Measurements from ENCODE around the gene SPTBN1. TPM values are rescaled to one million over a fixed set of nuclear protein-coding genes. Genes with fewer than 3 reads are reported as not detected.
"Not testable (repeated sequence)": the region's sequence is repeated elsewhere in the genome, so short reads cannot be mapped to it uniquely, and the experiment has no call there.

The SPTBN1 gene
- total RNA-seq, 4 donors from 2014 or later, result 132 to 239 (median 195) TPM

DNA sequence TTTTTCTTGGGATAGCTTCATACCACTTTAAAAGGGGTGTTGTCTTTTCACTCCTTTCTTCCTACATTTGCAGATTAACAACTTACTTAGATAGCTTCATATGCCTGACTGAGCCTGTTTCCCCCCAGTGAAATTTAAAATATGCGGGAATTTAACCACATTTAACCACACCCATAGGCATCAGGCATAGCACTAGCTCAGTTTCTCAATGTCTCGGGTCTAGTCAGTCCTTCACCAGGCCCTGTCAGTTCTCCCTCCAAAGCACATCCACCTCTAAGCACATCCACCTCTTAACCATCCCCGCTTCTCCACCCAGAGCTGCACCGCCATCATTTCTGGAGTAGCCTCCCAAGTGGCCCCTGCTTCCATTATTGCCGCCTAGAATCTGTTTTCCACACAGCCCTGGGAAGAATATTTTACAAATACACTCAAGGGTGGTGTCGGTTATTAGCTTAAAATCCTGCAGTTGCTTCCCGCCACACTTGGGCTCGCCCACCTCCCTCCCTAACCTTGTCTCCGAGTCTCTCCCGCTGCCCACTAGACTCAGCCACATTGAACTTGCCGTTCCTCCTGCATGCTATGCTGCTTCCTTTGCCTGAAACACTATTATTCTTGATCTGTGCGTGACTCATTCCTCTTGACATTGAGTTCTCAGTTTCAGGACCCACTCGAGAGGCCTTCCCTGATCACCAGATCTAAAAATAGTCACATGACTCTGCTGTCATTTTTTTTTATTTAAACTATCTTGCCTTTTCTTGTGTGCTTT lies 68.3 kb downstream of the SPTBN1 start:
- intact Hi-C loops (cut with DNase I; ENCODE audit: low total_unique reads), result loop anchor here (10.0 kb wide), 1 partner anchor 180 kb away; no protein-coding TSS in a partner anchor
- 66 to 70% methylated on average over 13 of the region's 13 CpGs for WGBS, 2 donors
- TF ChIP-seq POLR2A (IDR thresholded peaks at IDR 0.05), result no peak
- TF ChIP-seq, protein P1, sequence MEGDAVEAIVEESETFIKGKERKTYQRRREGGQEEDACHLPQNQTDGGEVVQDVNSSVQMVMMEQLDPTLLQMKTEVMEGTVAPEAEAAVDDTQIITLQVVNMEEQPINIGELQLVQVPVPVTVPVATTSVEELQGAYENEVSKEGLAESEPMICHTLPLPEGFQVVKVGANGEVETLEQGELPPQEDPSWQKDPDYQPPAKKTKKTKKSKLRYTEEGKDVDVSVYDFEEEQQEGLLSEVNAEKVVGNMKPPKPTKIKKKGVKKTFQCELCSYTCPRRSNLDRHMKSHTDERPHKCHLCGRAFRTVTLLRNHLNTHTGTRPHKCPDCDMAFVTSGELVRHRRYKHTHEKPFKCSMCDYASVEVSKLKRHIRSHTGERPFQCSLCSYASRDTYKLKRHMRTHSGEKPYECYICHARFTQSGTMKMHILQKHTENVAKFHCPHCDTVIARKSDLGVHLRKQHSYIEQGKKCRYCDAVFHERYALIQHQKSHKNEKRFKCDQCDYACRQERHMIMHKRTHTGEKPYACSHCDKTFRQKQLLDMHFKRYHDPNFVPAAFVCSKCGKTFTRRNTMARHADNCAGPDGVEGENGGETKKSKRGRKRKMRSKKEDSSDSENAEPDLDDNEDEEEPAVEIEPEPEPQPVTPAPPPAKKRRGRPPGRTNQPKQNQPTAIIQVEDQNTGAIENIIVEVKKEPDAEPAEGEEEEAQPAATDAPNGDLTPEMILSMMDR (IDR thresholded peaks at IDR 0.05), result no peak
- DNase-seq (ENCODE audit: low spot score in 2 of 2), result no peak
- H3K4me3 ChIP-seq (ENCODE audit: low read depth, poor library complexity, severe bottlenecking), result no peak overlapping the region

DNA sequence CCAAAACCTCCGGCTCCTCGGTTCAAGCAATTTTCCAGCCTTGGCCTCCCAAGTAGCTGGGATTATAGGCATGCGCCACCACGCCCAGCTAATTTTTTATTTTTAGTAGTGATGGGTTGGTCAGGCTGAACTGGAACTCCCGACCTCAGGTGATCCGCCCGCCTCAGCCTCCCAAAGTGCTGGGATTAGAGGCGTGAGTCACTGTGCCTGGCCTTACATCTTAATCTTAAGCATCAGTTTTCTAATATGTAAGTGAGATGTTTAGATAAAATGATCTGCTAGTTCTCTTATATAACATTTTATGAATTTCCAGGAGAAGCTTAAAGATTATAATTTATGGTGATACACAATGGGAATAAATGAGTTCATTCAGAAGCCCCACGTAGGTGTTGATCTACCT lies 69.2 kb downstream of the SPTBN1 start:
- TF ChIP-seq, protein P1 (IDR thresholded peaks at IDR 0.05), result no peak
- no peak for TF ChIP-seq POLR2A (IDR thresholded peaks at IDR 0.05)
- no peak overlapping the region for H3K4me3 ChIP-seq (ENCODE audit: low read depth, poor library complexity, severe bottlenecking)
- WGBS, 2 donors, result 79 to 86% methylated on average over 9 of the region's 9 CpGs
- intact Hi-C loops (cut with DNase I; ENCODE audit: low total_unique reads), result loop anchor here (10.0 kb wide), 1 partner anchor 179 kb away; no protein-coding TSS in a partner anchor
- DNase-seq (ENCODE audit: low spot score in 2 of 2), result no peak

DNA sequence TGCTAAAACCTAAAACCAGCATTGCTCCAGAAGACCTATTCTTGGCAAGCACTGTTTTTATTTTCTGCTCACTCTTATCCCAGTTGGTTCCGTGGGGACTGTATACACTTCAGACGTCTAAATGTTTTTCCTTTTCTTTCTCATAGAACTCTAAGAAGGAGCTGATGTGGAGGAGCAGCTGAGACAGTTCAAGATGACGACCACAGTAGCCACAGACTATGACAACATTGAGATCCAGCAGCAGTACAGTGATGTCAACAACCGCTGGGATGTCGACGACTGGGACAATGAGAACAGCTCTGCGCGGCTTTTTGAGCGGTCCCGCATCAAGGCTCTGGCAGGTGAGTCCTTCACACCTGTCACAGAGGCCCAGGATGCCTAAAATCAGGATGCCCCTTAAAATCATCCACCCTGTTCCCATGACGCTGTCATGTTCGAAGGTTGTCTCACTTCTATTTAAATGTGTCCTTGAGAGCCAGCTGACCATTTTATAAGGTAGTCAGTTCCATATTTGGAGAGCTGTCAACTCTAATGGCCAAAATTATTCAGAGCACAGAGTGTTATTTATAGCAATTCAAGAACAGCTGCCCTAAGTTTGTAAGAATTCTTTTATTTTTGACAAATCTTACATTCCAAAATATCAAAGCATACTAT lies 70.2 kb downstream of the SPTBN1 start:
- H3K4me3 ChIP-seq (ENCODE audit: low read depth, poor library complexity, severe bottlenecking), result no peak overlapping the region
- intact Hi-C loops (cut with DNase I; ENCODE audit: low total_unique reads), result loop anchor here (10.0 kb wide), 1 partner anchor 178 kb away; no protein-coding TSS in a partner anchor
- DNase-seq (ENCODE audit: low spot score in 2 of 2), result no peak
- TF ChIP-seq, protein P1 (IDR thresholded peaks at IDR 0.05), result no peak
- TF ChIP-seq POLR2A (IDR thresholded peaks at IDR 0.05), result no peak
- WGBS, 2 donors, result 91 to 94% methylated on average over 12 of the region's 12 CpGs

DNA sequence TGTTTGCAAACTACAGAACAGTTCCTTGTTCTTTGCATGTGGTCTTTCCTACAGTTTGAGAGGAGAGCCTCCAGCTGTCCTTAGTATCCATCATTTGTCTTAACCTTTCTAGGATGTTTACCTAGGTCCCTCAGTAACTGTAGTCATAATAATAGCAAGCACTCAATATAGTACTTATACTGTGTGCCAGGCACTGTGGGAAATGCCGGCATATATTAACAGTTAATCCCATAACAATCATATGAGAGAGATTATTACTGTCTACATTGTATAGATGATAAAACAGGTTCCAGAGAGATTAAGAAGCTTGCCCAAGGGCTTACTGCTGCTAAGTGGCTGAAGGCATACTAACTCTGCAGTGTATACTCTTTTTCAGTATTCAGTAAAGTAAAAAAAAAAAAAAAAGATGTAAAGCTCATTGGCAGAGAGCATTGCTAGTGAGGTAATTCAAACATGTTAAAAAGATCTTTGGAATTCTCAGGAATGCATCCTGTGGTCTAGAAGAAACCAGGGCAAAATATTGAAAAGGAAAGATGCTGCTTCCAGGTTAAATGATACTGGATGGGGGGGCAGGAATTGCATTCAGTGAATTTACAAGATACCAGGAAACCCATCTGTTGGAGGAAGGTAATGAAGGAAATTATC lies 72.3 kb downstream of the SPTBN1 start:
- no peak overlapping the region for H3K4me3 ChIP-seq (ENCODE audit: low read depth, poor library complexity, severe bottlenecking)
- no peak for TF ChIP-seq POLR2A (IDR thresholded peaks at IDR 0.05)
- TF ChIP-seq, protein P1 (IDR thresholded peaks at IDR 0.05), result no peak
- no peak for DNase-seq (ENCODE audit: low spot score in 2 of 2)
- intact Hi-C loops (cut with DNase I; ENCODE audit: low total_unique reads), result loop anchor here (10.0 kb wide), 1 partner anchor 176 kb away; no protein-coding TSS in a partner anchor
- WGBS, 2 donors, result 44 to 57% methylated on average over 1 of the region's 1 CpG

DNA sequence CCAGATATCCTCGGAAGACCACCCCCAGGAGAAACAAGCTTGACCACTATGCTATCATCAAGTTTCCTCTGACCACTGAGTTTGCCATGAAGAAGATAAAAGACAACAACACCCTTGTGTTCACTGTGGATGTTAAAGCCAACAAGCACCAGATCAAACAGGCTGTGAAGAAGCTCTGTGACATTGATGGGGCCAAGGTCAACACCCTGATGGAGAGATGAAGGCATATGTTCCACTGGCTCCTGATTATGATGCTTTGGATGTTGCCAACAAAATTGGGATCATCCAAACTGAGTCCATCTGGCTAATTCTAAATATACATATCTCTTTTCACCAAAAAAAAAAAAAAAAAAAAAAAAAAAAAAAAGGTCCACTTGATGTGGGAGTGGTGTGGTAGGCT lies 73.4 kb downstream of the SPTBN1 start:
- WGBS, 2 donors, result 100% methylated on average over 1 of the region's 1 CpG
- intact Hi-C loops (cut with DNase I; ENCODE audit: low total_unique reads), result loop anchor here (10.0 kb wide), 1 partner anchor 175 kb away; no protein-coding TSS in a partner anchor
- DNase-seq (ENCODE audit: low spot score in 2 of 2); H3K4me3 ChIP-seq (ENCODE audit: low read depth, poor library complexity, severe bottlenecking): not testable (repeated sequence)

DNA sequence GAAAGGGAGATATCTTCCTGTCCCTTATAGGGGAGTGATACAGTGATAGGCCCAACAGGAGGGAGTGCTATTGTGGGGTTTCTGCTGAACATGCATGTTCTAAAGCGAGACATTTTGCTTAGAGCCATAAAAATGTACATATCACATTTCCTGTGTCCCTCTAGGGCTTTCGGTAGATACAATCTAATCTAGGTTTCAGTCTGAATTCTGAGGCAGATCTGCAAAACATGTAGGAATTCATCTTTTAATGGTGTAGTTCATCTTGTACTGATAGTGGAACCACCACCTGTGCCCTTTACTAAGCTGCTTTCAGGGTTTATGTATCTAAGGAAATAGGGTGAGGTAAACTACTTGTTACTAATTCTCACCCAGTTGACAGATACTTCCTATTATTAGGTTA lies 73.8 kb downstream of the SPTBN1 start:
- no peak for TF ChIP-seq POLR2A (IDR thresholded peaks at IDR 0.05)
- TF ChIP-seq, protein P1 (IDR thresholded peaks at IDR 0.05), result no peak
- intact Hi-C loops (cut with DNase I; ENCODE audit: low total_unique reads), result loop anchor here (10.0 kb wide), 1 partner anchor 175 kb away; no protein-coding TSS in a partner anchor
- WGBS, 2 donors, result 76% methylated on average over 2 of the region's 2 CpGs
- H3K4me3 ChIP-seq (ENCODE audit: low read depth, poor library complexity, severe bottlenecking), result no peak overlapping the region
- DNase-seq (ENCODE audit: low spot score in 2 of 2), result no peak
